HG03571 (cell line): ENCODE measurements around the gene CD3G.
A peak's percentile ranks its signal among the peaks of the same experiment; 100 is the strongest.
"Not testable (repeated sequence)": the region's sequence is repeated elsewhere in the genome, so short reads cannot be mapped to it uniquely, and the experiment has no call there.

Experiments used
- ATAC-seq: cut with Tn5 transposase; IDR thresholded peaks from one replicate; pipeline ENCODE4 v1.9.1; 2021; ENCODE audit not compliant: unreplicated experiment

Gene CD3G

DNA sequence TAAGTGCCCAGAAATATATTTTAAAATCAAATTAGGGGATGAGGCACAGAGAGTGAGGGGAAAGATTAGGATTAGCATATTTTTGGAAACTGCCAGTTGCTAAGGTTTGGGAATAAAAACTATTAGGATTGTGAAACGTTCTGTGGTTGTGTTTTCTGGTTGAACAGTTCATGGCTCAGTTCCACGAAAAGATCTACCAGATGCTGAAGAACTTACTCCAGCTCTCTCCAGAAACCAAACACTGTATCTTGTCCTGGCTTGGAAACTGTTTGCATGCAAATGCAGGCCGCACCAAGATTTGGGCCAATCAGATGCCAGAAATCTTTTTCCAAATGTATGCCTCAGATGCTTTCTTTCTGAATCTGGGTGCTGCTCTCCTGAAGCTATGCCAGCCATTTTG, 30.6 kb downstream of the CD3G start:
- ATAC-seq, result no peak

DNA sequence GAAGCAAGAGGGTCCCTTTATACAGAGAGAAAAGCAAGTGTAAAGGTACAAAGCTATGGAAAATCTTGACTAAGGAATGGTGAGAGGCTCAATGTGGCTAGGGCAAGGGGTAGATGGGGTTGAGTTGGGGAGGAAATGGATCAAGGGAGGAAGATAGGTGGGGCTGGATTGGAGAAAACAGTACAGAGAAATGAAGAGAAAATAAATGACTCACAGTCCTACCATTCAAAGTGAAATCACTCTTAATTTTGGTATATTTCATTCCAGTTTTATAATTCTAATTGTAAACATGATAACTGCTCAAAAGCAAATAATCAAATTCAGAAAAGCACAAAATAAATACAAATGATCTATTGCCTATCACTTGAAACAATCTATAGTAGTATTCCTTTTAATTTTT, 31.8 kb downstream of the CD3G start:
- ATAC-seq, result no peak

DNA sequence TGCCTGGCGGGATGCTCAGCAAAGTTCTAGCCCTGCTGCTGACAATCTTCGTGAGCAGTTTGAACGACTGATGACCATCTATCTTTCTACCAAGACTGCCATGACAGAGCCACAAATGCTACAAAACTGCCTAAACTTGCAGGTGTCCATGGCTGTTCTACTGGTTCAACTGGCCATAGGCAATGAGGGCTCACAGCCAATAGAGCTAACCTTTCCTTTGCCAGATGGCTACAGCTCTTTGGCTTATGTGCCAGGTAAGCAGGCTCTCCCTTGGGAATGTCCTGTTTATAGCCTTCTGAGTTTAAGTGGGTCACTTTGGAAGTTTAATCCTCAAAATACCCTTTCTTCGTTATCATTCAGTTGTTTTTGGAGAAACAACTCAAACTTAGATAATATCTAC, 35.4 kb downstream of the CD3G start:
- no peak for ATAC-seq

DNA sequence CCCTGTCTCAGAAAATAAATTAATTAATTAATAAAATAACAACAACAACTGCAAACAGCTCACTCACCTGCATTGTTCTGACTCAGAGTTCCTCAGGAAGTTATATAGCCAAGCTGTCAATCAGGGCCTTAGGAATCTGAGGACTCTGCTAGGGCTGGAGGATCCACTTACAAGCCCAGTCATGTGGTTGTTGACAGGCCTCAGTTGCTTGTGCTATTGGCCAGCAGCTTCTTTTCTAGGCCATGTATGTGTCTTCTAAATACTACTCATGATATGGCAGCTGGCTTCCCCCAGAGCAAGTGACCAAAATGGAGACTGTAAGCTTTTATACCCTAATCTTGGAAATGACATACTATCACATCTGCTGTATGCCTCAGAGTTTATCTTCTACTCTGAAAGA, 36.4 kb downstream of the CD3G start:
- no peak for ATAC-seq

DNA sequence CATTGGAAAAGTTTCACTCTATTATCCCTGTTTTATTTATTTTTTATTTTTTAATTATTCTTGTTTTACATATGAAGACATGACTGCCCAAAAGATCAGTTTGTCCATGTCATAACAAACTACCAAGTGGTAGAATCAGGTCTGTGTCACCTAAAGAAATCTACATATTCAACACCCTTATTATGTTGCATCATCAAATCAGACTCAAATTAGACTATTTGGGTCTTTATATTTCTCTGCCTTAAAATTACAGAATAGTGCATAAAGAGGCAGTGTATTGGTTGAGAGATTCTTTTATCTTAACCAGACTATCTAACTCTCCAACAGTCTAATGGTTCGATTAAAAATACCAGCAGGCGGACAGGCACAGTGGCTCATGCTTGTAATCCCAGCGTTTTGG, 38.8 kb downstream of the CD3G start:
- no peak for ATAC-seq

DNA sequence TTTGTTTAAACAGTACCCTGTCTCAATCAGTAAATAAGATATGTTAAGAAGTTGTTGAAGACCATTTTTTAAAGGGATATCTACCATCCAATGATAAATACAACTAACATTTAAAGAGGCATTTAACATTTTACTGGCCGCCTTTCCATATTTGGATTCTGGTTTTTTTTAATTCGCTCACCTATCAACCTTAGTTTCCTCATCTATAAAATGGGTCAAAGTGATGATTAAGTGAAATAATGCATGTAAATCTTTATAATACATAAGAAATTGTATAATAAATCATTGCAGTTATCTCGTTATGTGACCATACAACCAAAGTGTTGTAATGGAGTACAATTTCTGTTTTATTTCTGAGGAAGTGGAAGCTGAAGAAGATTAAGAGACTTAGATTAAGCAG, 39.5 kb downstream of the CD3G start:
- ATAC-seq, result no peak

DNA sequence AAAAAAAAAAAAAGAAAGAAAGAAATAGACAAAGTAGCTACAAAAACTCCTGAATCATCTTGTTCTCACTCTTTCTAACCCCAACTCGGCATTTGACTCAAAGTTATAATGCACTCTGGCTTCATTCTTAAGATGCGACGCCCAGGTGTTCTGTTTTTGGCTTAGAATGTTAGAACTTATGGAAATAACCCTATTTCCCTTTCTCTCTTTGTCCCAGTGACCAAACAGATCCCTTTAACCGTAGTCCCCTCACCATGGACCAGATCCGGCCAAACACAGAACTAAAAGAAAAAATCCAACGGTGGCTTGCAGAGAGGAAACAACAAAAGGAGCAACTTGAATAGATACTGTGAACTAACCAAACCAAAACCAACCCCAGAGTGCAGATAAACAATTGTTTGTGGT, 52.0 kb downstream of the CD3G start:
- no peak for ATAC-seq

DNA sequence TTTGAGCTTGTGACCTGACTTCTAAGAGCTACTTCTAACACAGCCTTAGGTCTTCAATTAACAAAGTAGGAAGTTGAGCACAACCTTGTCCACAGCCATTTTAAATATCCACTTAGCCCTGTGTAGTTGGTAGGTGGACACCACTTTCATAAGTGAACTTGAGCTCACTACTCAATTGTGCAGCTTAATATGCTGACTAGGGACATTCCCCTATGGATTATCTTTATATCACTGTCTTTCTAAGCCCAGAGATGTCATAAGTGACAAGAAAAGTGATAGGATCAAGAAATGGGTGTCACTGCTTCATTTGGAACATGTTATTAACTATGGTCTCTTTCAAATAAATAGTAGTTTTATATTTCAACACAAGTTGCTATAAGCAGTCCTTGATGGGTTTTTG, 53.3 kb downstream of the CD3G start:
- no peak for ATAC-seq

DNA sequence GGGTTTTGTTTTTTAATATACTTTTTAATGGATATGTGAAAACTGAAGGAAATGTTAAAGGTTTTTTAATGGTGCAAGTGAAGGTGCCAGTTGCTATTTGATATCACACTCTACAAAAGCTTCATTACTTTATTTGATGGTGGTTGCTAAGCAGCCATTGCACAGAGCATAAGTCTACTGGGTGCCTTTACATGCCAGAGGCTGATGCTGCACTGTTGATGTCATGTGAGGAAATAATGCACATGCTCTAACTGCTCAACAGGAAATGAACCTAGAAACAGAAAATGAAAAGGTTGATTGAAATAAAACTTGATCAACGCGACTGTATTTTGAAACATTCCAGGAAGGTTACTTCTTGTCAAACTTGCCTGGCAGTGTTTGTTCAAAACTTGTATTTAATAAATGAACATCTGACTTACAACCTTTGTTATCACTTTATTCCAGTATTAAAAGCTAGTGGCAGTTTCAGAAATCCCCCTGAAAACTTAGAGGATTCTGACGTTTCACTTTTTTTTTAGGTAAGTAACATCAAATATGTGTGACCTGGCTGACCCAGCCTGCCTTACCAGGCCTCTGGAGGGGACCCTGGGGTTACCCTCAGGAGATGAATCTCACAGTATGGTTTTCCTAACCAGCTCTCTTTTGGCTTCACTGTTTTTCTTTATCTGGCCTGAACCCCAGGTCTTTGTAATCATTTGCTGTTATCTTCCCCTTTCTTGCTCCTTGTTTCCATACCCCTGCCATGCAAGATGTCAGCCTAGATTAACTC, 54.8 kb downstream of the CD3G start:
- no peak for ATAC-seq

DNA sequence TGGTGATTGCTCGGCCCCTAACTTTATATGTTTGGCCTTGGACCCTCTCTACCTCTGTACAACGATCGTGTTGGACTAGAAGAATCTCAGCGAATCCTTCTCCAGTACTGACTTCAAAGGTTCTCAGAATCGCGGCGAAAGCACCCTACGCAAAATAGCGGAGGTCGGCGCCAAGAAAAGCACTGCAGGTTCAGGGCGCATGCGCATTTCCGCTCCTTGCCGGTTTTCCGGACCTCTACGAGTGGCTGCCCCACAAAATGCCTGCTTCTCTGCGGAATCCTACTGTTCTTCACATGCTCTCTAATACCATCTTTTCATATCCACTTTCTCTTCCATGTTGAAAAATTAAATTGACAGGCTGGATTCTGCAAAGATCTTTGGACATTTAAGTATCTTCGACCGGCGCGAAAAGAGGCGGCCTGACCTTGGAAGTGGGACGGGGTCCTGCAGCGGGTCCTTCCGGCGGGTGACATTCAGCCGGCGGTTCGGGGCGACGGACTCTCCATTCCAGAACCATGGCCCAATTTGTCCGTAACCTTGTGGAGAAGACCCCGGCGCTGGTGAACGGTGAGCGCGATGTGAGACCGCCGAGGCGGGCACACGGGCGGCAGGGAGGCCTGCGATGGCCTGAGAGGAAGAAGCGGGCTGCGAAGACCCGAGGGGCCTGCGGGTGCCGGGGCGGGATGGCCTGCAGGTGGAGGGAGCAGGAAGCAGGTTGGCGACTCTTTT, 57.2 kb downstream of the CD3G start, which contains the start of gene ATP5MG:
TSS of gene ATP5MG (plus strand) at position 456 of the 729 bp plus-strand sequence. CDS start at position 516, 60 bp downstream.
- peak; percentile 48 for ATAC-seq

DNA sequence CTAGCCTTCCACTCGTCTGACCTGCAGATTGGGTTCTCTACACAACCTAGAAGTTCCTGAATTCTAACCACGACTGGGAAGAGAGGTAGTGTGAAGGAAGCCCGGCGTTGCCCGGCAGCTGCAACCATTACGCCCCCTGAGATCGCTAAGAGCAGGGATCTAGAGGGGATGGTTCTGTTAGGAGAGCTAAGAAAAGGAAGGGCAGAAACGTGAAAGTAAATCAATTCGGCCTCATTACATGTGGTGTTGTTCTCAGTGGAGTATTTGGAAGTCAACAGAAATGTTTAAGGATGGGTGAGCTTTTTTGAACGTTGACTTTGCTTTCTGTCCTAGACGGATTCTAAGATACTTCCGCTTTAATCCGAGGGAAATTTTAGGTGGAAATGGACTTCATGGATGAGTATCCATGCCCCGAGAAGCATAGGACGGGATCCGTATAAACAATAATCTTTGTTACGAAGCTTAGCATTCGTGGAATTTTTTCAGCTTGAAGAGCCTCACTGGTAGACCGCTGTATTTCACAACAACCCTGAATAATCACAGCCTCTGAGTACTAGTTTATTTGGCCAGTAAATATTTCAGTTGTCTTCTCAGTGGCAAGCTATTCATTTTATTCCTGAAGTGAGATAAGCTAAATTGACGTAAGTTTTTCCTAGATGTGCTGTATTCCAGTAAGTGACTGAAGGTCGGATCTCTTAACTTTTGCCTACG, 57.9 kb downstream of the CD3G start:
- ATAC-seq, result no peak

DNA sequence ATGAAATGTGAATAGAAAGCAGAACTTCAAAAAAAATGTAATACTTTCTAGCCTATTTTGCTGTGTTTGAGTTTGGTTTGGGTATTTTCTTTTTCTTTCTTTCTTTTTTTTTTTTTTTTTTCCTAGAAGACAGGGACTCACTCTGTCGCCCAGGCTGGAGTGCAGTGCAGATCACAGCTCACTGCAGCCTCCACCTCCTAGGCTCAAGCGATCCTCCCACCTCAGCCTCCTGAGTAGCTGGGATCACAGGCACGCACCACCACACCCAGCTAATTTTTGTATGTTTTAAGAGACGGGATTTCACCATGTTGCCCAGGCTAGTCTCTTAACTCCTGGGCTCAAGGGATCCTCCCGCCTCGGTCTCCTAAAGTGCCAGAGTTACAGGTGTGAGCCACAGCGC, 58.5 kb downstream of the CD3G start:
- not testable (repeated sequence) for ATAC-seq
